GM23338 (cell line): Measurements from ENCODE around the gene NEMP2. TPM values are rescaled to one million over a fixed set of nuclear protein-coding genes. Genes with fewer than 3 reads are reported as not detected.

Source experiments
- ATAC-seq: fragments of 200-7000 bp; cut with Tn5 transposase; 3 replicates; pipeline ENCODE4 v1.9.1; 2020
- DNase-seq: peaks from one replicate; pipeline ENCODE4 v3.0.0-alpha.2; 2015; ENCODE audit warnings: low spot score
- H2AFZ ChIP-seq: fragments of 200-600 bp; sonication (generic); 2 replicates; pipeline ENCODE4 v1.8.0; 2016; ENCODE audit warnings: antibody characterized with exemption, mild to moderate bottlenecking, moderate library complexity
- H3F3A ChIP-seq: fragments of 200-600 bp; sonication (generic); replicated peaks from 2 replicates; pipeline ENCODE4 v1.8.0; 2017; ENCODE audit warnings: antibody characterized with exemption, mixed run types, low read depth
- H3K27ac ChIP-seq: fragments of 200-600 bp; sonication (generic); 2 replicates; pipeline ENCODE4 v1.6.1; 2016; ENCODE audit warnings: low read depth
- H3K27me3 ChIP-seq: fragments of 200-600 bp; sonication (generic); 2 replicates; pipeline ENCODE4 v1.8.0; 2016; ENCODE audit warnings: mild to moderate bottlenecking, mixed run types, moderate library complexity; ENCODE audit not compliant: insufficient read depth
- H3K36me3 ChIP-seq: fragments of 200-600 bp; sonication (generic); 2 replicates; pipeline ENCODE4 v1.8.0; 2016; ENCODE audit warnings: mild to moderate bottlenecking; ENCODE audit not compliant: insufficient read depth
- H3K4me1 ChIP-seq: fragments of 200-600 bp; sonication (generic); 2 replicates; pipeline ENCODE4 v1.8.0; 2016; ENCODE audit warnings: mild to moderate bottlenecking, moderate library complexity; ENCODE audit not compliant: insufficient read depth
- H3K4me2 ChIP-seq: fragments of 200-600 bp; sonication (generic); 2 replicates; pipeline ENCODE4 v1.7.1; 2017; ENCODE audit warnings: mixed run types
- H3K4me3 ChIP-seq: fragments of 200-600 bp; sonication (generic); 2 replicates; pipeline ENCODE4 v1.6.1; 2016; ENCODE audit warnings: mixed run types
- H3K79me2 ChIP-seq: fragments of 200-600 bp; sonication (generic); replicated peaks from 2 replicates; pipeline ENCODE4 v1.8.0; 2017; ENCODE audit warnings: mild to moderate bottlenecking; ENCODE audit not compliant: insufficient read depth
- H3K9me2 ChIP-seq: fragments of 200-600 bp; sonication (generic); 2 replicates; pipeline ENCODE4 v1.8.0; 2017; ENCODE audit not compliant: insufficient read depth
- H4K20me1 ChIP-seq: fragments of 200-600 bp; sonication (generic); replicated peaks from 2 replicates; pipeline ENCODE4 v1.8.0; 2017; ENCODE audit warnings: mild to moderate bottlenecking; ENCODE audit not compliant: insufficient read depth
- H3K27ac Mint-ChIP-seq: 2 replicates; pipeline ENCODE4 v1.8.0; 2020; ENCODE audit warnings: inconsistent platforms, mild to moderate bottlenecking, moderate library complexity, mixed read lengths
- H3K27me3 Mint-ChIP-seq: 3 replicates; pipeline ENCODE4 v1.8.0; 2022; ENCODE audit warnings: low read depth, mild to moderate bottlenecking, moderate library complexity, mixed read lengths, inconsistent platforms; ENCODE audit not compliant: insufficient read depth, poor library complexity
- H3K36me3 Mint-ChIP-seq: 3 replicates; pipeline ENCODE4 v1.8.0; 2021; ENCODE audit warnings: low read depth, mild to moderate bottlenecking, inconsistent platforms, moderate library complexity, mixed read lengths
- H3K4me1 Mint-ChIP-seq: 3 replicates; pipeline ENCODE4 v1.8.0; 2020; ENCODE audit warnings: mild to moderate bottlenecking, inconsistent platforms, mixed read lengths
- H3K4me3 Mint-ChIP-seq: 3 replicates; pipeline ENCODE4 v1.8.0; 2021; ENCODE audit warnings: moderate library complexity, mild to moderate bottlenecking, inconsistent platforms, mixed read lengths
- H3K9me3 Mint-ChIP-seq: 3 replicates; pipeline ENCODE4 v1.8.0; 2020; ENCODE audit warnings: moderate library complexity, mild to moderate bottlenecking, inconsistent platforms, mixed read lengths
- CREB1 ChIP-seq: fragments of 250-450 bp; sonication (Bioruptor Pico); IDR thresholded peaks from 2 replicates; pipeline ENCODE4 v1.5.0; 2020; ENCODE audit warnings: low read depth, mild to moderate bottlenecking, moderate library complexity
- EZH2 ChIP-seq: fragments of 200-600 bp; sonication (generic); IDR thresholded peaks from one replicate; pipeline ENCODE4 v1.8.0; 2017; ENCODE audit warnings: antibody characterized with exemption, mild to moderate bottlenecking, low read depth; ENCODE audit not compliant: unreplicated experiment
- EZH2phosphoT487 ChIP-seq: fragments of 200-600 bp; sonication (generic); IDR thresholded peaks from one replicate; pipeline ENCODE4 v1.8.1; 2018; ENCODE audit warnings: antibody characterized with exemption; ENCODE audit not compliant: unreplicated experiment
- JUNB ChIP-seq: IDR thresholded peaks from one replicate; pipeline ENCODE4 v1.6.1; 2016; ENCODE audit warnings: antibody characterized with exemption; ENCODE audit not compliant: unreplicated experiment
- NANOG ChIP-seq: IDR thresholded peaks from 2 replicates; pipeline ENCODE4 v1.6.1; 2016; ENCODE audit warnings: antibody characterized with exemption, borderline replicate concordance
- POLR2AphosphoS5 ChIP-seq: IDR thresholded peaks from 2 replicates; pipeline ENCODE4 v1.6.1; 2016; ENCODE audit warnings: antibody characterized with exemption, low read depth
- STAT1 ChIP-seq: IDR thresholded peaks from one replicate; pipeline ENCODE4 v1.6.1; 2016; ENCODE audit warnings: antibody characterized with exemption; ENCODE audit not compliant: unreplicated experiment
- ZNF331 ChIP-seq: fragments of 250-450 bp; sonication (Bioruptor Pico); IDR thresholded peaks from 2 replicates; pipeline ENCODE4 v1.5.0; 2020; ENCODE audit warnings: low read depth, mild to moderate bottlenecking, moderate library complexity
- polyA plus RNA-seq: library from polyadenylated mRNA; unstranded; fragments of >200 nt; fragmentation: Nextera tagmentation; extraction: Ambion mirVana; gene quantifications from 2 replicates; pipeline ENCODE4 v1.2.1, GENCODE V29; 2016
- total RNA-seq: library from RNA; depleted of rRNA; stranded (reverse); fragments of >200 nt; shearing (Covaris generic); gene quantifications from 2 replicates; pipeline ENCODE4 v1.2.3, GENCODE V29; 2014
- TF ChIP-seq, protein P1 (sequence below): IDR thresholded peaks from one replicate; pipeline ENCODE4 v1.6.1; 2018; ENCODE audit warnings: antibody characterized with exemption; ENCODE audit not compliant: unreplicated experiment
- TF ChIP-seq, protein P2 (sequence below): IDR thresholded peaks from 2 replicates; pipeline ENCODE4 v1.6.1; 2016; ENCODE audit warnings: antibody characterized with exemption
- TF ChIP-seq, protein P3 (sequence below): fragments of 250-450 bp; sonication (Bioruptor Pico); IDR thresholded peaks from 2 replicates; pipeline ENCODE4 v1.5.0; 2020; ENCODE audit warnings: mild to moderate bottlenecking, moderate library complexity

The NEMP2 gene
- total and polyA plus RNA-seq, 2 experiments from 2014 or later, result 1.2 to 4.0 TPM

DNA sequence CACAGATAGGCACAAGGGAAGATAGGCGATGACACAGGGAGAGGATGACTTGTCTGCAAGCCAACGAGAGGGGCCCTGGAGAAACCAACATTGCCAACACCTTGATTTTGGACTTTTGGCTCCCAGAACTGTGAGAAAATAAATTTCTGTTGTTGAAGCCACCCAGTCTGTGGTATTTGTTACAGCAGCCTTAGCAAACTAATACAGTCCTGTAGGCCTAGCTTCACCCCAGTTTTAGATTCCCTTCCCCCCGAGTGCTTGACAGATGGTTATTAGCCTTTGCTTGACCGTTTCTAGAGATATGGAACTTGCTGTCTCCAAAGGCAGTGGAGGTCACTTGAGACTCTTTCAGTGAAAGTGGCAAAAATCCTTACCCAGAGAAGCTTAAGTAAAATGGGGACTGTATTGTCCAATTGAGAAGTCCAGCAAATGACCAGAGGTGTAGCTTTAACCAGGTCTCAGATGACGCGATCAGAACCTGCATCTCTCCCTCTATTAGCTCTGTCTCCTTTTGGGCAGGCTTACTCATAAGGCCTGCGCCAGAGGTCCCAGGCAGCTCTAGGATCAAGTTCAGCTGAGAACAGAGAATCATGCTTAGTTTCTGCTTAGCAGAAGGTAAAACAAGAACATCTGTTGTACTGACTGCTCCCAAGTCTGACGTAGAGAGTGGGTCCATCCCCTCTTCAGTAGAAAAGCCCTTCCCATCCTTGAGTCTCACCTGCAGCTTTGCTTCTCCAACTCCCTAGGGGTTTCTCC, 76.0 kb downstream of the NEMP2 start:
- TF ChIP-seq EZH2 (no peak), STAT1 (no peak), POLR2AphosphoS5 (no peak), CREB1 (no peak), ZNF331 (CRISPR knock-in tag) (no peak)
- TF ChIP-seq, protein P1, sequence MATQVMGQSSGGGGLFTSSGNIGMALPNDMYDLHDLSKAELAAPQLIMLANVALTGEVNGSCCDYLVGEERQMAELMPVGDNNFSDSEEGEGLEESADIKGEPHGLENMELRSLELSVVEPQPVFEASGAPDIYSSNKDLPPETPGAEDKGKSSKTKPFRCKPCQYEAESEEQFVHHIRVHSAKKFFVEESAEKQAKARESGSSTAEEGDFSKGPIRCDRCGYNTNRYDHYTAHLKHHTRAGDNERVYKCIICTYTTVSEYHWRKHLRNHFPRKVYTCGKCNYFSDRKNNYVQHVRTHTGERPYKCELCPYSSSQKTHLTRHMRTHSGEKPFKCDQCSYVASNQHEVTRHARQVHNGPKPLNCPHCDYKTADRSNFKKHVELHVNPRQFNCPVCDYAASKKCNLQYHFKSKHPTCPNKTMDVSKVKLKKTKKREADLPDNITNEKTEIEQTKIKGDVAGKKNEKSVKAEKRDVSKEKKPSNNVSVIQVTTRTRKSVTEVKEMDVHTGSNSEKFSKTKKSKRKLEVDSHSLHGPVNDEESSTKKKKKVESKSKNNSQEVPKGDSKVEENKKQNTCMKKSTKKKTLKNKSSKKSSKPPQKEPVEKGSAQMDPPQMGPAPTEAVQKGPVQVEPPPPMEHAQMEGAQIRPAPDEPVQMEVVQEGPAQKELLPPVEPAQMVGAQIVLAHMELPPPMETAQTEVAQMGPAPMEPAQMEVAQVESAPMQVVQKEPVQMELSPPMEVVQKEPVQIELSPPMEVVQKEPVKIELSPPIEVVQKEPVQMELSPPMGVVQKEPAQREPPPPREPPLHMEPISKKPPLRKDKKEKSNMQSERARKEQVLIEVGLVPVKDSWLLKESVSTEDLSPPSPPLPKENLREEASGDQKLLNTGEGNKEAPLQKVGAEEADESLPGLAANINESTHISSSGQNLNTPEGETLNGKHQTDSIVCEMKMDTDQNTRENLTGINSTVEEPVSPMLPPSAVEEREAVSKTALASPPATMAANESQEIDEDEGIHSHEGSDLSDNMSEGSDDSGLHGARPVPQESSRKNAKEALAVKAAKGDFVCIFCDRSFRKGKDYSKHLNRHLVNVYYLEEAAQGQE, result no peak
- TF ChIP-seq, protein P2, sequence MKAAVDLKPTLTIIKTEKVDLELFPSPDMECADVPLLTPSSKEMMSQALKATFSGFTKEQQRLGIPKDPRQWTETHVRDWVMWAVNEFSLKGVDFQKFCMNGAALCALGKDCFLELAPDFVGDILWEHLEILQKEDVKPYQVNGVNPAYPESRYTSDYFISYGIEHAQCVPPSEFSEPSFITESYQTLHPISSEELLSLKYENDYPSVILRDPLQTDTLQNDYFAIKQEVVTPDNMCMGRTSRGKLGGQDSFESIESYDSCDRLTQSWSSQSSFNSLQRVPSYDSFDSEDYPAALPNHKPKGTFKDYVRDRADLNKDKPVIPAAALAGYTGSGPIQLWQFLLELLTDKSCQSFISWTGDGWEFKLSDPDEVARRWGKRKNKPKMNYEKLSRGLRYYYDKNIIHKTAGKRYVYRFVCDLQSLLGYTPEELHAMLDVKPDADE, result no peak
- H3K4me3 ChIP-seq, result no peak overlapping the region

DNA sequence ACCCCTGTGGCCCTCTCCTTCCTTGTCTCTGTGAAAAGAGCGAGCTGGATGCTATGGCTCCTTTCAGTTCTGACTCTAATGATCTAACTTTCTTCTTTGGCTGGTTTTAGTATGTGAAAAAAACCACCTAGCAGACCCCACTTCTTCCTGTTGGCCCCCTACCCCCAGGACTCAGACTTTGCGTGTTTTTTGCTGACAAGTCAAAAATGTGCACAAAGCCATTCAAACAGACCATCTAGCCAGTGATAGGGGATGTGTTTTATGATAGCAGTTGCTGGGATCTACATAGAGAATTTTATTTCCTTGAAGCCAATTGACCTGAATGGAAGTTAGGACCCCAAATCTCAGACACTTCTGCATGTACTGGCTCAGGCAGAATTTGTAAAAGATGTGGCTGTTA, 77.3 kb downstream of the NEMP2 start:
- DNase-seq (no peak), ATAC-seq (no peak)
- Histone ChIP-seq H3K4me3 (no peak overlapping the region), H4K20me1 (no peaks in the 10 kb centered on the region), H3K27me3 (no peaks in the 10 kb centered on the region), H3F3A (no peaks in the 10 kb centered on the region), H3K9me2 (0 out of 2 replicates have a peak, but pooled peaks cover 4% of the 10 kb centered on the region), H3K36me3 (no peaks in the 10 kb centered on the region), H3K27ac (no peak overlapping the region), H3K79me2 (no peaks in the 10 kb centered on the region), H2AFZ (no peak overlapping the region), H3K4me2 (no peak overlapping the region), H3K4me1 (no peaks in the 10 kb centered on the region)
- H3K9me3 Mint-ChIP-seq, result no peaks in the 10 kb centered on the region
- H3K4me3 Mint-ChIP-seq, result no peak overlapping the region
- TF ChIP-seq POLR2AphosphoS5 (no peak), CREB1 (no peak), JUNB (no peak), EZH2phosphoT487 (no peak), EZH2 (no peak), NANOG (no peak)
- TF ChIP-seq, protein P3, sequence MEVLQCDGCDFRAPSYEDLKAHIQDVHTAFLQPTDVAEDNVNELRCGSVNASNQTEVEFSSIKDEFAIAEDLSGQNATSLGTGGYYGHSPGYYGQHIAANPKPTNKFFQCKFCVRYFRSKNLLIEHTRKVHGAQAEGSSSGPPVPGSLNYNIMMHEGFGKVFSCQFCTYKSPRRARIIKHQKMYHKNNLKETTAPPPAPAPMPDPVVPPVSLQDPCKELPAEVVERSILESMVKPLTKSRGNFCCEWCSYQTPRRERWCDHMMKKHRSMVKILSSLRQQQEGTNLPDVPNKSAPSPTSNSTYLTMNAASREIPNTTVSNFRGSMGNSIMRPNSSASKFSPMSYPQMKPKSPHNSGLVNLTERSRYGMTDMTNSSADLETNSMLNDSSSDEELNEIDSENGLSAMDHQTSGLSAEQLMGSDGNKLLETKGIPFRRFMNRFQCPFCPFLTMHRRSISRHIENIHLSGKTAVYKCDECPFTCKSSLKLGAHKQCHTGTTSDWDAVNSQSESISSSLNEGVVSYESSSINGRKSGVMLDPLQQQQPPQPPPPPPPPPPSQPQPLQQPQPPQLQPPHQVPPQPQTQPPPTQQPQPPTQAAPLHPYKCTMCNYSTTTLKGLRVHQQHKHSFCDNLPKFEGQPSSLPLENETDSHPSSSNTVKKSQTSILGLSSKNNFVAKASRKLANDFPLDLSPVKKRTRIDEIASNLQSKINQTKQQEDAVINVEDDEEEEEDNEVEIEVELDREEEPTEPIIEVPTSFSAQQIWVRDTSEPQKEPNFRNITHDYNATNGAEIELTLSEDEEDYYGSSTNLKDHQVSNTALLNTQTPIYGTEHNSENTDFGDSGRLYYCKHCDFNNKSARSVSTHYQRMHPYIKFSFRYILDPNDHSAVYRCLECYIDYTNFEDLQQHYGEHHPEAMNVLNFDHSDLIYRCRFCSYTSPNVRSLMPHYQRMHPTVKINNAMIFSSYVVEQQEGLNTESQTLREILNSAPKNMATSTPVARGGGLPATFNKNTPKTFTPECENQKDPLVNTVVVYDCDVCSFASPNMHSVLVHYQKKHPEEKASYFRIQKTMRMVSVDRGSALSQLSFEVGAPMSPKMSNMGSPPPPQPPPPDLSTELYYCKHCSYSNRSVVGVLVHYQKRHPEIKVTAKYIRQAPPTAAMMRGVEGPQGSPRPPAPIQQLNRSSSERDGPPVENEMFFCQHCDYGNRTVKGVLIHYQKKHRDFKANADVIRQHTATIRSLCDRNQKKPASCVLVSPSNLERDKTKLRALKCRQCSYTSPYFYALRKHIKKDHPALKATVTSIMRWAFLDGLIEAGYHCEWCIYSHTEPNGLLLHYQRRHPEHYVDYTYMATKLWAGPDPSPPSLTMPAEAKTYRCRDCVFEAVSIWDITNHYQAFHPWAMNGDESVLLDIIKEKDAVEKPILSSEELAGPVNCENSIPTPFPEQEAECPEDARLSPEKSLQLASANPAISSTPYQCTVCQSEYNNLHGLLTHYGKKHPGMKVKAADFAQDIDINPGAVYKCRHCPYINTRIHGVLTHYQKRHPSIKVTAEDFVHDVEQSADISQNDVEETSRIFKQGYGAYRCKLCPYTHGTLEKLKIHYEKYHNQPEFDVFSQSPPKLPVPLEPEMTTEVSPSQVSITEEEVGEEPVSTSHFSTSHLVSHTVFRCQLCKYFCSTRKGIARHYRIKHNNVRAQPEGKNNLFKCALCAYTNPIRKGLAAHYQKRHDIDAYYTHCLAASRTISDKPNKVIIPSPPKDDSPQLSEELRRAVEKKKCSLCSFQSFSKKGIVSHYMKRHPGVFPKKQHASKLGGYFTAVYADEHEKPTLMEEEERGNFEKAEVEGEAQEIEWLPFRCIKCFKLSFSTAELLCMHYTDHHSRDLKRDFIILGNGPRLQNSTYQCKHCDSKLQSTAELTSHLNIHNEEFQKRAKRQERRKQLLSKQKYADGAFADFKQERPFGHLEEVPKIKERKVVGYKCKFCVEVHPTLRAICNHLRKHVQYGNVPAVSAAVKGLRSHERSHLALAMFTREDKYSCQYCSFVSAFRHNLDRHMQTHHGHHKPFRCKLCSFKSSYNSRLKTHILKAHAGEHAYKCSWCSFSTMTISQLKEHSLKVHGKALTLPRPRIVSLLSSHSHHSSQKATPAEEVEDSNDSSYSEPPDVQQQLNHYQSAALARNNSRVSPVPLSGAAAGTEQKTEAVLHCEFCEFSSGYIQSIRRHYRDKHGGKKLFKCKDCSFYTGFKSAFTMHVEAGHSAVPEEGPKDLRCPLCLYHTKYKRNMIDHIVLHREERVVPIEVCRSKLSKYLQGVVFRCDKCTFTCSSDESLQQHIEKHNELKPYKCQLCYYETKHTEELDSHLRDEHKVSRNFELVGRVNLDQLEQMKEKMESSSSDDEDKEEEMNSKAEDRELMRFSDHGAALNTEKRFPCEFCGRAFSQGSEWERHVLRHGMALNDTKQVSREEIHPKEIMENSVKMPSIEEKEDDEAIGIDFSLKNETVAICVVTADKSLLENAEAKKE (CRISPR knock-in tag), result no peak
- H3K27ac Mint-ChIP-seq, result no peak overlapping the region
- no peaks in the 10 kb centered on the region for H3K27me3 Mint-ChIP-seq
- H3K36me3 Mint-ChIP-seq, result no peaks in the 10 kb centered on the region
- H3K4me1 Mint-ChIP-seq, result no peaks in the 10 kb centered on the region

More for the DNA sequence above, 76.0 kb downstream of the NEMP2 start:
- H3K9me3 Mint-ChIP-seq, result no peaks in the 10 kb centered on the region
- no peak for ATAC-seq
- Histone ChIP-seq H3K4me1 (no peaks in the 10 kb centered on the region), H3K36me3 (no peaks in the 10 kb centered on the region), H2AFZ (no peak overlapping the region), H3K9me2 (0 out of 2 replicates have a peak, but pooled peaks cover 4% of the 10 kb centered on the region), H3K27me3 (no peaks in the 10 kb centered on the region), H3K27ac (no peak overlapping the region), H3F3A (no peaks in the 10 kb centered on the region), H3K4me2 (no peak overlapping the region), H4K20me1 (no peaks in the 10 kb centered on the region), H3K79me2 (no peaks in the 10 kb centered on the region)
- no peak overlapping the region for H3K4me3 Mint-ChIP-seq
- no peak overlapping the region for H3K27ac Mint-ChIP-seq
- H3K4me1 Mint-ChIP-seq, result no peaks in the 10 kb centered on the region
- no peak for DNase-seq
- H3K27me3 Mint-ChIP-seq, result no peaks in the 10 kb centered on the region
- no peaks in the 10 kb centered on the region for H3K36me3 Mint-ChIP-seq
